Head of caudate nucleus (tissue), 42 donors: Measurements from ENCODE around the gene PSMB2.

Experiments used
- DNase-seq, 42 donors: peaks; one replicate each; pipeline versions ENCODE4 v3.0.0 to v3.0.0-alpha.2; 2020 to 2021; ENCODE audit warnings: mixed read lengths in 7 of 42
- intact Hi-C: fragments of 100-400 bp; cut with DNase I; formaldehyde crosslinking; loops from one replicate; pipeline ENCODE4 v1.15.0; 2022

PSMB2 gene

DNA sequence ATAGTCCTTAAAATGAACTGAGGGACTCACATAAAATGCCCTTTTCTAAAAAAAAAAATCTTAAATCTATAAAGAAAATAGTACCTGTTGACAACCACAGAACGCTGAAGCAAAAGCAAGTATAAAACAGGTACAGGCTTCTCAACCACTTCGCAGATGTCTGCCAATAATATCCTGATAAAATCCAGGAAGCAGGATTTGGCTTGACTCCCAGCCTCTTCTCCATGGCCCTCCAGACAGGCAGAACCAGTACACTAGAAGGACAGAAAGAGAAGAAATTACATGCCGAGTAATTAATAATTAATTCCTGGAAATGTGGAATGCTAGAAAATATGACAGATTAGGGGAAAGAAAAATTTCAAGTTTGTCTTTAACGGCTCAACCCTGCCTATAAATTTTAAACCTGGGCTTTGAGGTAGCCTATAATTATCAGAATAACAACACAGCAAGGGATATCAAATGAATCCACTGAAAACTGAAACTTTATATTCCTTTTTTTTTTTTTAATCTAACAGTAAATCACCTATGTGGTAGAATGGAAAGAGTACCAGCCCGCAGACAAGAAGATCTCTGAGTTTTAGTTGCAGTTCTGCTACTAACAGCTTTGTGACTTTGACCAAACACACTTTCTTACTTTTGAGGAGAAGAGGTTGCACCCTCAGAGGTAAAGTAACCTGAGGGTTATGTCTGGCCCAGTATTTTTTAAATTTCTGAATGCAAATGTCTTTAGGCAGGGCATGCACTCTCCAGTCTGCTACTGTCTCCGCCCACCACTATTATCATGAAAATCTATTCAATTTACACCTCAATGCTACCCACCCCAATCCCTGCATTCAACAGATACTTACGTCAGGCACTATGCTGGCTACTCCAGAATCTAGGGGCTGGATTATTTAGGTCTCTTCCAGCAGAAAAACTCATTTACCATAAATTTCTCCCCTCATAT lies 86.8 kb downstream of the PSMB2 start:
- peak in 2 of 42 donors; percentile 7 to 36 for DNase-seq
- intact Hi-C loops, result loop anchor here (5.0 kb wide), 1 partner anchor 362 kb away; the partner anchor contains the start of gene SFPQ

- intact Hi-C loops, result no loop called here
- no peak for DNase-seq
Observed at GRCh38 chr1:35553851-35554250, 87.5 kb downstream of the PSMB2 start.
